Endothelial cell of umbilical vein (primary cell): ENCODE measurements around the gene WASF3. TPM values are rescaled to one million over a fixed set of nuclear protein-coding genes. Genes with fewer than 3 reads are reported as not detected.
A peak's percentile ranks its signal among the peaks of the same experiment; 100 is the strongest.

Experiments used
- BruUV-seq: library from RNA; stranded (reverse); fragments of 400-500 nt; replicated peaks from 2 replicates; lab custom pipeline; 2021; lab: Mats Ljungman, UMichigan
- CTCF ChIA-PET: fragments of 300-600, 350-600 bp; sonication (Branson Sonifier 250); formaldehyde crosslinking; loops from one replicate; lab custom pipeline; 2021; ENCODE audit warnings: antibody characterized with exemption, inconsistent platforms; lab: Charles Lee
- POLR2A ChIA-PET: fragments of 300-600, 350-600 bp; sonication (Branson Sonifier 250); formaldehyde crosslinking; loops from one replicate; lab custom pipeline; 2021; ENCODE audit warnings: antibody characterized with exemption, inconsistent platforms; lab: Charles Lee
- DNase-seq: peaks from one replicate; pipeline ENCODE4 v3.0.0-alpha.2; 2011; ENCODE audit warnings: low read depth, low spot score
- FAIRE-seq: peaks from 2 replicates; lab custom pipeline; 2011; peaks lifted over from hg19 to GRCh38; lab: Jason Lieb, UNC
- H2AFZ ChIP-seq: 2 replicates; pipeline ENCODE4 v1.6.0; 2012; ENCODE audit warnings: low read depth, low read length, control low read depth, inconsistent platforms
- H3K27ac ChIP-seq: 2 replicates; pipeline ENCODE4 v1.5.1; 2011; ENCODE audit warnings: low read depth, mild to moderate bottlenecking, control low read depth, low read length, moderate library complexity; ENCODE audit not compliant: insufficient read depth
- H3K27me3 ChIP-seq, 2 experiments: 2 replicates each; pipeline versions ENCODE4 v1.6.0 to v1.6.1; 2011; ENCODE audit warnings: low read length in 2 of 2, mixed read lengths in 1 of 2; ENCODE audit not compliant: control insufficient read depth in 2 of 2, insufficient read depth in 2 of 2
- H3K36me3 ChIP-seq, 2 experiments: 2 replicates in 1 of 2; 3 replicates in 1 of 2; pipeline ENCODE4 v1.5.1; 2011; ENCODE audit warnings: low read length in 2 of 2, mild to moderate bottlenecking in 1 of 2, moderate library complexity in 1 of 2; ENCODE audit not compliant: control insufficient read depth in 2 of 2, insufficient read depth in 2 of 2; ENCODE audit errors: extremely low read depth in 1 of 2
- H3K4me1 ChIP-seq: 3 replicates; pipeline ENCODE4 v1.5.1; 2011; ENCODE audit warnings: mild to moderate bottlenecking, low read length; ENCODE audit not compliant: control insufficient read depth, insufficient read depth; ENCODE audit errors: extremely low read depth
- H3K4me2 ChIP-seq: 2 replicates; pipeline ENCODE4 v1.6.1; 2011; ENCODE audit warnings: low read length, control low read depth, mixed read lengths; ENCODE audit not compliant: insufficient read depth
- H3K4me3 ChIP-seq, 3 experiments: fragments of 200-600 bp in 1 of 3; sonication (generic), shearing (Covaris generic) in 1 of 3; replicated peaks in 1 of 3; 2 replicates each; pipeline ENCODE4 v1.5.1; 2011 to 2016; ENCODE audit warnings: control low read depth in 3 of 3, low read length in 3 of 3, mild to moderate bottlenecking in 2 of 3, inconsistent platforms in 1 of 3, low read depth in 1 of 3, moderate library complexity in 1 of 3; ENCODE audit not compliant: insufficient read depth in 1 of 3
- H3K79me2 ChIP-seq: 2 replicates; pipeline ENCODE4 v1.6.0; 2012; ENCODE audit warnings: low read length, inconsistent platforms; ENCODE audit not compliant: control insufficient read depth, insufficient read depth
- H3K9ac ChIP-seq: replicated peaks from 2 replicates; pipeline ENCODE3; 2011; ENCODE audit warnings: low read length, control low read depth; ENCODE audit not compliant: insufficient read depth; ENCODE audit errors: extremely low read depth
- H3K9me1 ChIP-seq: replicated peaks from 3 replicates; pipeline ENCODE4 v1.6.0; 2011; ENCODE audit warnings: mild to moderate bottlenecking, low read length; ENCODE audit not compliant: control insufficient read depth, insufficient read depth; ENCODE audit errors: extremely low read depth
- H3K9me3 ChIP-seq: replicated peaks from 2 replicates; pipeline ENCODE4 v1.5.1; 2012; ENCODE audit warnings: low read length, inconsistent platforms; ENCODE audit not compliant: control insufficient read depth, insufficient read depth
- H4K20me1 ChIP-seq: replicated peaks from 2 replicates; pipeline ENCODE3; 2011; ENCODE audit warnings: mild to moderate bottlenecking, low read length; ENCODE audit not compliant: control insufficient read depth, insufficient read depth; ENCODE audit errors: extremely low read depth
- MYC ChIP-seq: IDR thresholded peaks from one replicate; pipeline ENCODE4 v1.6.1; 2011; ENCODE audit warnings: mild to moderate bottlenecking, low read depth, low read length
- POLR2A ChIP-seq: IDR thresholded peaks from 2 replicates; pipeline ENCODE4 v1.6.1; 2012; ENCODE audit warnings: low read depth, mild to moderate bottlenecking, control low read depth, low read length
- dilution Hi-C: fragments of 300-500 bp; cut with MboI; formaldehyde crosslinking; loops from one replicate; pipeline ENCODE4 v1.15.0; 2019; ENCODE audit warnings: low sequenced_read_pairs; ENCODE audit not compliant: extremely low pct_ligation_motif_present
- intact Hi-C: fragments of 100-400 bp; cut with micrococcal nuclease; formaldehyde crosslinking; loops from one replicate; pipeline ENCODE4 v1.10.0; 2022
- polyA plus RNA-seq, 4 experiments: library from polyadenylated mRNA; depleted of rRNA in 3 of 4; stranded (reverse) in 3 of 4; unstranded in 1 of 4; fragments of >200 nt; gene quantifications; 2 replicates each; pipeline versions ENCODE4 v1.2.1 to v1.2.3, GENCODE V29; 2011 to 2012; ENCODE audit warnings: missing spikeins in 1 of 4
- total RNA-seq: library from RNA; stranded (reverse); gene quantifications from 2 replicates; pipeline ENCODE4 v1.2.3, GENCODE V29; 2021
- TF ChIP-seq, protein P1 (sequence below), 2 donors: IDR thresholded peaks; 1 replicate in 1 of 2; 2 replicates in 1 of 2; pipeline ENCODE4 v1.5.1; 2011; ENCODE audit warnings: low read length in 2 of 2, mild to moderate bottlenecking in 2 of 2, moderate library complexity in 2 of 2, control low read depth in 1 of 2, inconsistent platforms in 1 of 2, low read depth in 1 of 2; ENCODE audit not compliant: insufficient read depth in 1 of 2; ENCODE audit errors: extremely low read depth in 1 of 2

The WASF3 gene
- total and polyA plus RNA-seq, 2 donors (not counting 3 experiments of a cell fraction or from before 2014, with no cell fraction given), result 18.5 to 32.4 TPM

DNA sequence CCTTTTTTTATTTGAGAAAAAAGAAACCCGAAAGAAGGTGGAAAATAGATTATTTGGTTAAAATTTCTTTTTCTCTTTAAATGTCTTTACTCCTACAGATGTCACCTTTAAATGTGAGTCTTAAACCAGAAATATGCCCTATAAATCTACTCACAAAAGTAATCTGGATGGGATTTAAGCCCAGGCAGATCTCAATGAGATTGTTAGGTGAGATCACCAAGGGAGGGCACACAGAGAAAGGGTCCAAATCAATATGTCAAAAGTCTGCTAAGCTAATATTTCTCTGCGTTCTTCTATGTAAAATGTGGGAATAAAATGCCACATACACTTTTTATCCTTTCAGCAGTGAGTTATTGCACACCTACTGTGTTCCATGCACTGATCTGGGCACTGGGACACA, 32.9 kb downstream of the WASF3 start:
- FAIRE-seq (no peak), DNase-seq (peak; percentile 28)
- Histone ChIP-seq H2AFZ (no peak overlapping the region), H3K9me1 (no peaks in the 10 kb centered on the region), H3K9me3 (no peaks in the 10 kb centered on the region), H3K79me2 (peaks cover 81% of the 10 kb centered on the region), H4K20me1 (no peaks in the 10 kb centered on the region), H3K27me3 (no peaks in the 10 kb centered on the region), H3K9ac (peak overlapping the region; percentile 70), H3K36me3 (no peaks in the 10 kb centered on the region), H3K27ac (peak overlapping the region; percentile 87), H3K4me2 (peak overlapping the region; percentile 92), H3K4me3 (peak overlapping the region in 2 of 3 experiments; percentile 26 to 52), H3K4me1 (peaks cover 64% of the 10 kb centered on the region)
- ChIA-PET CTCF (interaction anchor here (0.6 to 4.4 kb wide), 8 partner anchors 9 to 406 kb away, joined by 3 to 33 read pairs (median 7); partner anchors contain the start of gene WASF3), POLR2A (no interaction called here)
- BruUV-seq, result TSS peak; percentile 92
- dilution Hi-C loops (no loop called here), intact Hi-C loops (no loop called here)
- TF ChIP-seq POLR2A, result no peak

DNA sequence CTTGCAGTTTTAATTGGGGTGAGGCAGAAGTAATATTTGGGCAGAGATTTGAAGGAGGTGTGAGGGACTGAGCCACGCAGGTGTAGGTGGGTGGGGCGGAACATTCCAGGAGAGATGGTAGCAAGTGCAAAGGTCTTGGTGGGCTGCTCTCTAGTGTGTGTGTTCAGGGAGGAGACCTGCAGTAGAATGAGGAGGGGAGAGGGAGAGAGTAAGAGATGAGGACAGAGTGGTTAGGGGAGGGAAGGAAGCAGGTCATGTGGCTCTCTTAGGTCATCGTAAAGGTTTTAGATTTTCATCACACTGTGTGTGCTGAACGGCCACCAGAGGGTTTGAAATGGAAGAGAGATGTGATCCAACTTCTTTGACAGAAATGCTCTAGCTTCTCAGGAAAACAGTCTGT, 33.5 kb downstream of the WASF3 start:
- no TSS peak for BruUV-seq
- ChIA-PET POLR2A (no interaction called here), CTCF (interaction anchor here (1.2 to 4.4 kb wide), 8 partner anchors 8 to 406 kb away, joined by 4 to 33 read pairs (median 8); partner anchors contain the start of gene WASF3)
- DNase-seq, result peak; percentile 62
- Histone ChIP-seq H3K4me2 (peak overlapping the region; percentile 92), H4K20me1 (no peaks in the 10 kb centered on the region), H2AFZ (peak overlapping the region; percentile 45), H3K27ac (peak overlapping the region; percentile 87), H3K4me1 (peaks cover 58% of the 10 kb centered on the region), H3K9me3 (no peaks in the 10 kb centered on the region), H3K79me2 (peaks cover 81% of the 10 kb centered on the region), H3K9ac (peak overlapping the region; percentile 70), H3K9me1 (no peaks in the 10 kb centered on the region), H3K36me3 (no peaks in the 10 kb centered on the region), H3K4me3 (no peak overlapping the region), H3K27me3 (no peaks in the 10 kb centered on the region)
- dilution Hi-C loops (no loop called here), intact Hi-C loops (loop anchor here (1.0 kb wide), 1 partner anchor 107 kb away; no protein-coding TSS in a partner anchor)
- no peak for FAIRE-seq
- TF ChIP-seq MYC (no peak), POLR2A (peak; percentile 51)
- TF ChIP-seq, protein P1, sequence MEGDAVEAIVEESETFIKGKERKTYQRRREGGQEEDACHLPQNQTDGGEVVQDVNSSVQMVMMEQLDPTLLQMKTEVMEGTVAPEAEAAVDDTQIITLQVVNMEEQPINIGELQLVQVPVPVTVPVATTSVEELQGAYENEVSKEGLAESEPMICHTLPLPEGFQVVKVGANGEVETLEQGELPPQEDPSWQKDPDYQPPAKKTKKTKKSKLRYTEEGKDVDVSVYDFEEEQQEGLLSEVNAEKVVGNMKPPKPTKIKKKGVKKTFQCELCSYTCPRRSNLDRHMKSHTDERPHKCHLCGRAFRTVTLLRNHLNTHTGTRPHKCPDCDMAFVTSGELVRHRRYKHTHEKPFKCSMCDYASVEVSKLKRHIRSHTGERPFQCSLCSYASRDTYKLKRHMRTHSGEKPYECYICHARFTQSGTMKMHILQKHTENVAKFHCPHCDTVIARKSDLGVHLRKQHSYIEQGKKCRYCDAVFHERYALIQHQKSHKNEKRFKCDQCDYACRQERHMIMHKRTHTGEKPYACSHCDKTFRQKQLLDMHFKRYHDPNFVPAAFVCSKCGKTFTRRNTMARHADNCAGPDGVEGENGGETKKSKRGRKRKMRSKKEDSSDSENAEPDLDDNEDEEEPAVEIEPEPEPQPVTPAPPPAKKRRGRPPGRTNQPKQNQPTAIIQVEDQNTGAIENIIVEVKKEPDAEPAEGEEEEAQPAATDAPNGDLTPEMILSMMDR (IDR thresholded peaks at IDR 0.05; ENCODE audit: extremely low read depth in 1 of 2, insufficient read depth in 1 of 2, low read depth in 1 of 2, low read length in 2 of 2), result peak; percentile 15 to 26
